Activated CD8-positive, alpha-beta T cell treated with anti-CD3 and anti-CD28 coated beads for 36 hours (primary cell): ENCODE data around the gene PVRIG. TPM values are rescaled to one million over a fixed set of nuclear protein-coding genes. Genes with fewer than 3 reads are reported as not detected.
A peak's percentile ranks its signal among the peaks of the same experiment; 100 is the strongest.
"Not testable (repeated sequence)": the region's sequence is repeated elsewhere in the genome, so short reads cannot be mapped to it uniquely, and the experiment has no call there.

Experiments
- ATAC-seq: fragments of 200-7000 bp; cut with Tn5 transposase; one replicate; pipeline ENCODE4 v1.10.0; 2021; ENCODE audit warnings: mild to moderate bottlenecking, moderate library complexity
- CTCF ChIA-PET: fragments of 350-600 bp; sonication (Branson Sonifier 250); formaldehyde crosslinking; loops from one replicate; lab custom pipeline; 2021; ENCODE audit warnings: antibody characterized with exemption; lab: Charles Lee
- POLR2A ChIA-PET: fragments of 350-600 bp; sonication (Branson Sonifier 250); formaldehyde crosslinking; loops from one replicate; lab custom pipeline; 2021; ENCODE audit warnings: antibody characterized with exemption; lab: Charles Lee
- DNase-seq: peaks from one replicate; pipeline ENCODE4 v3.0.0-alpha.2; 2020
- H3K27ac Mint-ChIP-seq: one replicate; pipeline ENCODE4 v1.8.0; 2021; ENCODE audit warnings: mild to moderate bottlenecking, mixed read lengths
- H3K27me3 Mint-ChIP-seq: one replicate; pipeline ENCODE4 v1.8.0; 2021; ENCODE audit warnings: mixed read lengths
- H3K36me3 Mint-ChIP-seq: one replicate; pipeline ENCODE4 v1.8.0; 2021; ENCODE audit warnings: low read depth, mixed read lengths
- H3K4me1 Mint-ChIP-seq: one replicate; pipeline ENCODE4 v1.8.0; 2021; ENCODE audit warnings: low read depth, mixed read lengths
- H3K4me3 Mint-ChIP-seq: one replicate; pipeline ENCODE4 v1.8.0; 2021; ENCODE audit warnings: mild to moderate bottlenecking, moderate library complexity, mixed read lengths
- H3K9me3 Mint-ChIP-seq: one replicate; pipeline ENCODE4 v1.8.0; 2021; ENCODE audit warnings: mixed read lengths
- intact Hi-C: fragments of 100-400 bp; cut with micrococcal nuclease; formaldehyde crosslinking; loops from one replicate; pipeline ENCODE4 v1.10.0; 2022
- total RNA-seq, 2 experiments: library from RNA; stranded (reverse); gene quantifications; one replicate each; pipeline ENCODE4 v1.2.3, GENCODE V29; 2021
- TF ChIP-seq, protein P1 (sequence below): fragments of 200-600 bp; IDR thresholded peaks from one replicate; pipeline ENCODE4 v1.8.0; 2022; ENCODE audit warnings: antibody characterized with exemption, mild to moderate bottlenecking

PVRIG gene
- total RNA-seq, 2 experiments from 2014 or later, result 29.8 to 30.2 TPM

DNA sequence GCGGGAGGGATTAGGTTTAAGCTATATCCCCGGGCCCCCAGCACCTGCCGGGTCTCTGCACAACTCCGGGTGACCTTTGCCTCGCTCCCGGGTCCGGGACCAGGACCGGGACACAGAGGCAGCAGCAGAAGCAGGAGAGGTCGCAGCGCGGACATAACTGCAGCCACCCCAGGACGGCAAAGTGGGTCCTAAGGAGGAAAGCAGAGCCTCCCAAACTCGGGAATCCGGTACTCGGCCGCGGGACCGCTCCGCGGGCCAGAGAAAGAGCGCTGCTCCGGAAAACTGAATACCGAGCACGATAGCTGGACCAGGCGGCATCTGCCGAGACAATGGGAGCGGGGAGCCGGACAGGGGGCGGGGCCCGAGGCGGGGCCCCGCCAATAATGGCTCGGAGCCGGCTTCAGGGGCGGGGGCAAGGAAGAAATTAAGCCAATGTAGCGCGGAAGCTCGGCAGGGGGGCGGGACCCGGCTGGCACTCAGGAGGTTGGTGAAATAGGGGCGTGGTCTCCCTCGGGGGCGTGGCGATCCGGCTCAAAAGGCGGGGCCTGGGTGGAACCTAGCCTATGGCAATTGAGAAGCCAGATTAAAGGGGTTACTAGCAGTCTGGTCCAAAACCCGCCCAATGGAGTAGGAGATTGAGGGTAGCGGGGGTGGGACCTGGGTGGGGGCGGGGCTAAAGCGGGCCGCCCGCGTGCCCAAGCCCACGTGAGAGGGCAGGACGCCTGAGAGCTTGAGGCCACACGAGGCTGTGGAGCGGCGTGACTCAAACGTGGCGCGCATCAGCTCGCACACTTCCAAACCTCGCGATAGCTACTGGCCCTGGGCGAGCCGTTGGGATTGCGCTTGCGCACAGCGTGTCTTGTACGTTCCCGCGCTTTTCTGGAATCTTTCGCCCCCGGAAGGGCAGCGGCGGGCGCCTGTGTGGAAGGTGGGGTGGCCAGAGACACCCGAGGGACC, 42.4 kb upstream of the PVRIG start, which contains the start of the genes GPC2 and STAG3:
Gene GPC2, minus strand, starts transcription at position 337 of the 957 bp plus-strand sequence. Its CDS starts 182 bp downstream, at position 155.
Gene STAG3, plus strand, starts transcription at position 874 of the 957 bp plus-strand sequence. CDS start 2,639 bp downstream, outside the sequence.
- intact Hi-C loops, result no loop called here
- Mint-ChIP-seq H3K36me3 (no peaks in the 10 kb centered on the region), H3K4me1 (peaks cover 32% of the 10 kb centered on the region), H3K27ac (peak within 1 kb of the TSS; percentile 25), H3K9me3 (peaks cover 3% of the 10 kb centered on the region), H3K27me3 (no peaks in the 10 kb centered on the region), H3K4me3 (peak within 1 kb of the TSS; percentile 76)
- TF ChIP-seq, protein P1, sequence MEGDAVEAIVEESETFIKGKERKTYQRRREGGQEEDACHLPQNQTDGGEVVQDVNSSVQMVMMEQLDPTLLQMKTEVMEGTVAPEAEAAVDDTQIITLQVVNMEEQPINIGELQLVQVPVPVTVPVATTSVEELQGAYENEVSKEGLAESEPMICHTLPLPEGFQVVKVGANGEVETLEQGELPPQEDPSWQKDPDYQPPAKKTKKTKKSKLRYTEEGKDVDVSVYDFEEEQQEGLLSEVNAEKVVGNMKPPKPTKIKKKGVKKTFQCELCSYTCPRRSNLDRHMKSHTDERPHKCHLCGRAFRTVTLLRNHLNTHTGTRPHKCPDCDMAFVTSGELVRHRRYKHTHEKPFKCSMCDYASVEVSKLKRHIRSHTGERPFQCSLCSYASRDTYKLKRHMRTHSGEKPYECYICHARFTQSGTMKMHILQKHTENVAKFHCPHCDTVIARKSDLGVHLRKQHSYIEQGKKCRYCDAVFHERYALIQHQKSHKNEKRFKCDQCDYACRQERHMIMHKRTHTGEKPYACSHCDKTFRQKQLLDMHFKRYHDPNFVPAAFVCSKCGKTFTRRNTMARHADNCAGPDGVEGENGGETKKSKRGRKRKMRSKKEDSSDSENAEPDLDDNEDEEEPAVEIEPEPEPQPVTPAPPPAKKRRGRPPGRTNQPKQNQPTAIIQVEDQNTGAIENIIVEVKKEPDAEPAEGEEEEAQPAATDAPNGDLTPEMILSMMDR, result no peak
- ChIA-PET POLR2A (interaction anchor here (0.7 to 4.1 kb wide), 7 partner anchors 11 to 388 kb away, joined by 3 to 18 read pairs (median 3); no protein-coding TSS in a partner anchor), CTCF (interaction anchor here (0.6 to 2.3 kb wide), 6 partner anchors 10 to 46 kb away, joined by 3 to 10 read pairs (median 4); partner anchors contain the start of genes GAL3ST4 and PVRIG)
- ATAC-seq (peak; percentile 91), DNase-seq (peak; percentile 99)

DNA sequence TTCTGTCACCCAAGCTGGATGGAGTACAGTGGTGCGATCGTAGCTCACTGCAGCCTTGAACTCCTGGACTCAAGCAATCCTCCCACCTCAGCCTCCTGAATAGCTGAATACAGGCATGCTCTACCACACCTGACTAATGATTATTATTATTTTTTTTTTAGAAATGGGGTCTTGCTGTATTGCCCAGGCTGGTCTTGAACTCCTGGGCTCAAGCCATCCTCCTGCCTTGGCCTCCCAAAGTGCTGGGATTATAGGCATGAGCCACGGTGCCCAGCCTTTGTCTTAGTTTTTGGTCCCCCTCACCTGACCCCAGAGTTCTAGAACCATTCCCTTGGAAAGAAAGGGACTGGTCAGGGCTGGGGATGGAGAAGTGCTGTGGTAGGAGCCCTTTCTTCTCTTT, 39.7 kb upstream of the PVRIG start:
- Mint-ChIP-seq H3K4me3 (peak overlapping the region; percentile 55), H3K27ac (peak overlapping the region; percentile 87), H3K4me1 (peaks cover 42% of the 10 kb centered on the region)
- H3K9me3 Mint-ChIP-seq, H3K27me3 Mint-ChIP-seq, DNase-seq, H3K36me3 Mint-ChIP-seq, intact Hi-C loops, ATAC-seq: not testable (repeated sequence)
- CTCF ChIA-PET, result interaction anchor here (0.7 to 2.7 kb wide), 5 partner anchors 9 to 50 kb away, joined by 3 to 17 read pairs (median 8); no protein-coding TSS in a partner anchor
- POLR2A ChIA-PET, result interaction anchor here (1.1 to 2.7 kb wide), 3 partner anchors 14 to 31 kb away, joined by 3 to 11 read pairs (median 4); no protein-coding TSS in a partner anchor

DNA sequence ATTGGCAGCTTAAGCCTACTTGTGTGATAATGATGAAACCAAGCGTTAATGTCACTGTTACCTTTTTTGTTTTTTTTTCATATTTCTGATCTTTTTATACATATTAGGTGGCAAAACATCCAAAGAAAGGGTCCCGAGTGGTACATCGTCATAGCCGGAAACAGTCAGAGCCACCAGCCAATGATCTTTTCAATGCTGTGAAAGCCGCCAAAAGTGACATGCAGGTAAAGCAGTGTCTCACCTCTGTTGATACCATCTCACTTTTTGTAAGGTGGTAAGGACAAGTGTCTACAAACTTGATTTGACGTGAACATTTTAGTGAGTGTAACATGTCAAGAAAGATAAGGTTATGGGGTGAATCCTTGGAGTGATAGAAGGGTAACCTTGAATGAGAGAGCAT, 37.1 kb upstream of the PVRIG start:
- DNase-seq, intact Hi-C loops, H3K4me3 Mint-ChIP-seq, H3K9me3 Mint-ChIP-seq, ATAC-seq, H3K36me3 Mint-ChIP-seq, H3K27me3 Mint-ChIP-seq: not testable (repeated sequence)
- Mint-ChIP-seq H3K4me1 (peaks cover 35% of the 10 kb centered on the region), H3K27ac (peak overlapping the region; percentile 55)
- ChIA-PET POLR2A (interaction anchor here (2.7 kb wide), 1 partner anchor 11 kb away, joined by 11 read pairs; no protein-coding TSS in a partner anchor), CTCF (interaction anchor here (1.0 kb wide), 1 partner anchor 40 kb away, joined by 3 read pairs; no protein-coding TSS in a partner anchor)

DNA sequence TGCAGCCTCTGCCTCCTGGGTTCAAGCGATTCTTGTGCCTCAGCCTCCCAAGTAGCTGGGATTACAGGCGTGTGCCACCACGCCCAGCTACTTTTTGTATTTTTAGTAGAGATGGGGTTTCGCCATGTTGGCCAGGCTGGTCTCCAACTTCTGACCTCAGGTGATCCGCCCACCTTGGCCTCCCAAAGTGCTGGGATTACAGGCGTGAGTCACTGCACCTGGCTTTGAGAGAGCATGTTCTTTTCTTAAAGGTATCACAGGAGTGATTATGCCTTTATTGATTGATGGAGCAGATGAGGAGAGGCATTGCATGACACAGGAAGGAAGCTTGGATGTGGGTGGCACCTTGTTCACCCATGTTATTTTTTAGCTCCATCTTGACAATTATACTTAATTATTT, 36.7 kb upstream of the PVRIG start:
- H3K27me3 Mint-ChIP-seq, DNase-seq, ATAC-seq, intact Hi-C loops, H3K9me3 Mint-ChIP-seq, H3K27ac Mint-ChIP-seq, H3K4me3 Mint-ChIP-seq, H3K36me3 Mint-ChIP-seq: not testable (repeated sequence)
- peaks cover 33% of the 10 kb centered on the region for H3K4me1 Mint-ChIP-seq
- ChIA-PET POLR2A (interaction anchor here (2.7 kb wide), 1 partner anchor 11 kb away, joined by 11 read pairs; no protein-coding TSS in a partner anchor), CTCF (interaction anchor here (0.9 to 1.3 kb wide), 2 partner anchors 25 to 35 kb away, joined by 3 to 5 read pairs; no protein-coding TSS in a partner anchor)

DNA sequence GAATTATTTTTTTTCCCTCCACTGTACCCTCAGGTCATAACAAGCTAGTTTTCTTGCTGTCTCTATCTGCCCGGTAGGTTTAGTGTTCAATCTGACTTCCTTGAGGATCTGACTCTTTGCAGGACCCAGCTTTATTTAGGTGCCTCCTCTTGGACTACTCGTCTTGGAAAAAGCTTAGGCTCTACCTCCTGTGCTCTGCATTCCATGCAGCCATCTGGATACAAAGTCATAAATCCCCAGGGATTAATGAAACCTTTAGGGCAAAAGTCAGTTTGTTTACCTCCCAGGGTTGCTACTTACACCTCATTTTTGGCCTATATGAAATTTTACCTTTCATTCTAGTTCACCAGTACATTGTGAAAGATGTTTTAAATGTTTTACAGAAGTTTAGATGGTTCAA, 34.0 kb upstream of the PVRIG start:
- ChIA-PET POLR2A (interaction anchor here (0.9 kb wide), 1 partner anchor 26 kb away, joined by 3 read pairs; no protein-coding TSS in a partner anchor), CTCF (interaction anchor here (1.0 to 1.5 kb wide), 5 partner anchors 9 to 222 kb away, joined by 3 to 4 read pairs (median 3); no protein-coding TSS in a partner anchor)
- TF ChIP-seq, protein P1, result no peak
- DNase-seq (no peak), ATAC-seq (no peak)
- no peaks in the 10 kb centered on the region for H3K36me3 Mint-ChIP-seq
- H3K4me1 Mint-ChIP-seq, result peaks cover 38% of the 10 kb centered on the region
- H3K27me3 Mint-ChIP-seq, result no peaks in the 10 kb centered on the region
- H3K27ac Mint-ChIP-seq, result no peak overlapping the region
- H3K4me3 Mint-ChIP-seq, result no peak overlapping the region
- no peaks in the 10 kb centered on the region for H3K9me3 Mint-ChIP-seq
- intact Hi-C loops, result no loop called here

DNA sequence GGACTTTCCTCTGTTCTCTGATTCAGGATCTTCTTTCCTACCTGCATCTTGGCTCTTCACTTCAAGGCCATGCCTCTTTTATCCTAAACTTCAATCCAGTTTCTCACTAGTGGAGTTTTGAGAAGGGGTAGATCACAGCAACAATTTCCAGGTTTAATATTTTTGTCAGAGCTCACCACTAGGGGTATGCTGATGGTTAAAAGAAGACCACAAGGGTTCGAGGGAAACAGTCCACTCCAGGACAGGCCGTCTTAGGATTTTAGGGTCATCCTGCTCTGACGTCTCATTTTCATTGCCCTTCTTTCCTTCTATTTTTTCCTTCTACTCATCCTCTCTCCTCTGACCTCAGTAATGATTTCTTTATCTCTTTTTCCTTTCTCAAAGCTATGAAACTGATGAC, 30.7 kb upstream of the PVRIG start:
- H3K36me3 Mint-ChIP-seq, result no peaks in the 10 kb centered on the region
- no peak for ATAC-seq
- TF ChIP-seq, protein P1, result no peak
- no peaks in the 10 kb centered on the region for H3K27me3 Mint-ChIP-seq
- H3K4me3 Mint-ChIP-seq, result no peak overlapping the region
- intact Hi-C loops, result no loop called here
- POLR2A ChIA-PET, result interaction anchor here (0.7 to 1.7 kb wide), 3 partner anchors 20 to 1329 kb away, joined by 3 to 5 read pairs (median 3); no protein-coding TSS in a partner anchor
- no peak overlapping the region for H3K27ac Mint-ChIP-seq
- peaks cover 30% of the 10 kb centered on the region for H3K4me1 Mint-ChIP-seq
- H3K9me3 Mint-ChIP-seq, result no peaks in the 10 kb centered on the region
- no peak for DNase-seq
- CTCF ChIA-PET, result interaction anchor here (0.8 to 4.3 kb wide), 13 partner anchors 8 to 165 kb away, joined by 3 to 46 read pairs (median 9); partner anchors contain the start of genes GAL3ST4, GPC2 and STAG3
